Measurements from ENCODE around the gene DNAJC17.

The DNAJC17 gene

DNA sequence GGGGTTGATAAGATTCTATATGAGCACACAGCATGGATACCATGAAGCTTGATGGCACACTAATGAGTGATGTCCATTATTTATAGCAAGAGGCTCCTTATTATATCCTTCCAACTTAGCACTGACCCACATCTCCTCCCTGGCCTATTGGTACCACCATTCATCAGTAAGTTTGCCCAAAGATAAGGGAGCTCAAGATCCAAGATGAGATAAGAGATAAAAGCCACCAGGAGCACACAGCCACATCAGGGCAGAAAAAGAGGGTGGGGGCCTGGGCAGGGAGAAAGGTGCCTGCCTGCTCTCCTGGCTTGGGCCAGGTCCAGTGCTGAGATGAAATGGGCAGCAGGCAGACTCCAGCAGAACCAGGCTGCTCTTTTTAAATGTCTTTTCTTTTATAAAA lies 25.6 kb upstream of the DNAJC17 start:
- no peak for DNase-seq (ENCODE audit: low read depth)
- TF ChIP-seq CTCF (conservative IDR thresholded peaks at IDR 0.05; ENCODE audit: control insufficient read depth, insufficient read depth, low read depth, low read length): no peak
- H3K4me3 ChIP-seq (ENCODE audit: control insufficient read depth, low read depth, low read length): no peak overlapping the region

- no peak for TF ChIP-seq CTCF (conservative IDR thresholded peaks at IDR 0.05; ENCODE audit: control insufficient read depth, insufficient read depth, low read depth, low read length)
- no peak for DNase-seq (ENCODE audit: low read depth)
- no peak overlapping the region for H3K4me3 ChIP-seq (ENCODE audit: control insufficient read depth, low read depth, low read length)
Measured at GRCh38 chr15:40831861-40832260, 24.6 kb upstream of the DNAJC17 start.

DNA sequence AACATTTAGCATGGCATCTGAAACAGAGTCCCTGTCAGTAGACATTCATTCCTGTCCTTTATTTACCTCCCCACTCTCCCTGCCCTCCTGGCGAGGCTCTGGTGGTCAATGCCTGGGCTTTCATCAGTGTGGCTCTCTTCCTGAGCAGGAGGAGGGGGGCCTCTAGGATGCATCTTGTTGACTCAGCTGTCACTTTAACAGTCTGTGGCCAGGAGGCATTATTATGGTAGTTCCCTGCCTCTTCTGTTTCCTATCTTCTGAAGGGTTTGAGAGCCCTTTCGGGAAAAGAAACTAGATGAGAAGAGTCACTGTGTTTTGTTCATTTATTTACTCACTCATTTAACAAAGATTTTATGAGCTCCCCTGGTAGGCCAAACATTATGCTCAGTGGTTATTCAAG lies 23.6 kb upstream of the DNAJC17 start:
- DNase-seq (ENCODE audit: low read depth): no peak
- H3K4me3 ChIP-seq (ENCODE audit: control insufficient read depth, low read depth, low read length): no peak overlapping the region
- no peak for TF ChIP-seq CTCF (conservative IDR thresholded peaks at IDR 0.05; ENCODE audit: control insufficient read depth, insufficient read depth, low read depth, low read length)

DNA sequence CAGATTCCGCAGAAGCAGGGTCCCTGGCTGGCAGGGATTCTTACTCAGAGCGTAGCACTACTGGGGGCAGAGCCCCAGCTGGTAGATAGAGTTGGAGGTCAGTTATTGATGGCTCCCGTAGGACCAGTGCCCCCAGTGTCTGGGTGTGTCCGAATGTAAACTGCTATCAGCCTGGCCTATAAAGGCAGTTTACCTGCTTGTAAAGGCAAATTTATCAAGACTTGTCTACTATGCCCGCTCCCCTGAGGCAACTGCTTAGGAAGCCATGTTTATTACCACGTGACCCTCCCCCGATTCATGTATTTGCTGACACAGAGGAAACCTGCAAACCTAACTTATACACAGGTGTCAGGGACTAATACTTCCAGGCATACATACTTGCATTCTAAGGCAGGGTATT lies 21.8 kb upstream of the DNAJC17 start:
- H3K4me3 ChIP-seq (ENCODE audit: control insufficient read depth, low read depth, low read length): no peak overlapping the region
- DNase-seq (ENCODE audit: low read depth): no peak
- TF ChIP-seq CTCF (conservative IDR thresholded peaks at IDR 0.05; ENCODE audit: control insufficient read depth, insufficient read depth, low read depth, low read length): no peak

GRCh38 chr15:40828447-40829036 lies 21.3 kb upstream of the DNAJC17 start, which contains the start of gene PPP1R14D:
TSS of gene PPP1R14D (minus strand) at chr15:40828708. CDS start at chr15:40828641, 67 bp downstream.
- TF ChIP-seq CTCF (conservative IDR thresholded peaks at IDR 0.05; ENCODE audit: control insufficient read depth, insufficient read depth, low read depth, low read length): no peak
- no peak for DNase-seq (ENCODE audit: low read depth)
- H3K4me3 ChIP-seq (ENCODE audit: control insufficient read depth, low read depth, low read length): no peak within 1 kb of the TSS

DNA sequence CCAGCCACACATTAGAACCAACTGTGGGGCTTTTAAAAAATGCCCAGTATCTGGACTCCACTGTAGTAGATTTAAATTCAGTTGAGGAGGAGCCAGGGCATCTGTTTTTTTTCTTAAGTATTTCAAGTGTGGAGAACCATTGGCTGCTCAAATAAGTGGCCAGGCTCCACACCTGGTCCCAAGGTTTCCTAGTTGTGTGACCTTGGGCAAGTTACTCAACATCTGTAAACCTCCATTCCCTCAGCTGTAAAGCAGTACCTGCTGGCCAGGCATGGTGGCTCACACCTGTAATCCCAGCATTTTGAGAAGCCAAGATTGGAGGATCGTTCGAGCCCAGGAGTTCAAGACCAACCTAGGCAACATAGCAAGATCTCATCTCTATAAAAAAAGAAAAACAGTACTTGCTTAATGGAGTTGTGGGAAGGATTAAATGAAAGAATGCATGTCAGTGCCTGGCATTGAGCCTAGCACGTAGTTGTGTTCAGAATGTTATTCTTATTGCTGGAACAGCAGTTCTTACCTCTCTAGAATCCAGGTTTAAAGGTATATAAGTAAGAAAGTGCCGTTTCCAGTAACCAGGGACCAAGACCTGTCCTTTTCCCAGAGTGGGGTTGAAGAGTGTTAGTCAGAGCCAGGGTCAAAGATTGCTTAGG lies 19.3 kb upstream of the DNAJC17 start:
- DNase-seq (ENCODE audit: low read depth): no peak
- no peak for TF ChIP-seq CTCF (conservative IDR thresholded peaks at IDR 0.05; ENCODE audit: control insufficient read depth, insufficient read depth, low read depth, low read length)
- H3K4me3 ChIP-seq (ENCODE audit: control insufficient read depth, low read depth, low read length): no peak overlapping the region

All from fibroblast of mammary gland (primary cell).